RWPE1 (cell line): ENCODE measurements around the gene CALY.

ENCODE experiments used
- CTCF ChIA-PET: fragments of 350-600 bp; sonication (Branson Sonifier 250); formaldehyde crosslinking; extraction: SDS; loops from one replicate; lab custom pipeline; 2021; lab: Yijun Ruan, JAX
- POLR2A ChIA-PET: fragments of 400-600 bp; formaldehyde crosslinking; extraction: SDS; loops from one replicate; lab custom pipeline; 2020; ENCODE audit warnings: antibody characterized with exemption; ENCODE audit not compliant: low non-redundant PET; lab: Yijun Ruan, JAX
- DNase-seq: peaks from one replicate; pipeline ENCODE4 v3.0.0; 2012; ENCODE audit warnings: low spot score
- H3K27ac ChIP-seq: fragments of 450-650 bp; 2 replicates; pipeline ENCODE4 v1.5.1; 2017
- CTCF ChIP-seq: fragments of 450-650 bp; conservative IDR thresholded peaks from 2 replicates; pipeline ENCODE4 v1.5.1; 2017; ENCODE audit warnings: low read depth, mild to moderate bottlenecking

Gene CALY

GRCh38 chr10:133298466-133298865 is 38.2 kb downstream of the CALY start:
- DNase-seq = no peak
- ChIA-PET POLR2A (no interaction called here), CTCF (no interaction called here)
- TF ChIP-seq CTCF = no peak
- H3K27ac ChIP-seq = no peak overlapping the region

DNA sequence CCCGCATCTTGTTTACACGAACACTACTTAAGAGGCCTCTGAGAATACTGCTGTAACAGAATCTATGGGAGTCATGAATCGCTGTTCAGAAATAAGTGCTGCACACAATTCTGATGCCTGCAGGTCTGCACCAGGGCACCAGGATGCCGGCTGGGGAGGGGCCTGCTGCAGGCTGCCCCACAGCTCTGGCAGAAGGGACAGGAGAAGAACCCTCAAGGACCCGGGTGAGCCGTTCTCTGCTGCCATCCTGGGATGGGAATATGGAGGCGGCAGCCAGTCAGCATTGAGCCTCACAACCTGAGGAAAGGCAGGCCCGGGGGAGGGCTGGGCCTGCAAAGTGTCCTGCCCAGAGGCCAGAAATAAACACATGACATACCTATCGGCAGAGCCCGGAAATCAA is 39.2 kb downstream of the CALY start:
- ChIA-PET POLR2A (no interaction called here), CTCF (no interaction called here)
- H3K27ac ChIP-seq = no peak overlapping the region
- DNase-seq = no peak
- TF ChIP-seq CTCF = no peak

DNA sequence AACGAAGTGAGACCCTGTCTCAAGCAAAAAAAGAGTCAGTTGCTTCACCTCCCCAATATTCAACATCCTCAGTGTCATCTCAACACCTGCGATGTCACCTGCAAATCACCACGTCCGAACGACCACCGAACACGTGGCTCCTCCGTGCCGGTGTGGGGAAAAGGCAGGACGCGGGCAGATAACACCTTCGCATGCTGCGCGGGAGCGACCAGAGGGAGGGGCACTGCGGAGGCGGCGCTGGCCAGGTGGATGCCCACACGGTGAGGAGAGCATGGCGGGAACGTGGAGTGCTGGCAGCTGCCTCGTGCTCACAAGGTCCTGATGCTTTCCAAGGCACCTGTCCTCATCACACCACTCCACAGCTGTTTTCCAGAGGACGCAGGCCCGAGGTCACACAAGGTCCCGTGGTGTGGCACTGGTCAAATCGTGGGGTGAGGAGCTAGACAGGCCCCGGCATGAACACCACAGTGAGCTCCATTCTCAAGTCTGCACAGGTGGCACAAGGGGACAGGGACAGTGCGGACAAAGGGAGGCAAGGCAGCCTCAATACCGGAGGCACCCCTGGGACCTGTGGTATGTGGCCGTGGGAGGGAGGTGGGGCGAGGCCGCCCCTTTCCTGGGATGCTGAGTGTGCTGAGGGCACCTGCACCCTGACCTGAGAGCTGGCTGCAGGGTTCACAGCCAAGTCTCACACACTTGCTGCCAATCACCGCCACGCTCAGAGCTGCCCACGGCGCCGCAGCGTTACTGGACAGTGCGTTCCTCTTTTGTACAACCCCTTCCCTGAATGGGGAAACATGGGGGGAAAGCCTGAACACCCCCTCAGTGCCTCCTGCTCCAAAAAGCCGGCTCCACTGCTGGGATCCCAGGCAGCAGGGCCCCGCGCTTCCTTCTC is 41.0 kb downstream of the CALY start:
- DNase-seq = no peak
- TF ChIP-seq CTCF = no peak
- ChIA-PET POLR2A (interaction anchor here (0.5 to 0.6 kb wide), 2 partner anchors 12 to 20 kb away, joined by 3 read pairs; no protein-coding TSS in a partner anchor), CTCF (interaction anchor here (0.7 to 0.9 kb wide), 2 partner anchors 12 to 93 kb away, joined by 4 to 14 read pairs; no protein-coding TSS in a partner anchor)
- no peak overlapping the region; the same call in 1 of the 2 replicates for H3K27ac ChIP-seq

DNA sequence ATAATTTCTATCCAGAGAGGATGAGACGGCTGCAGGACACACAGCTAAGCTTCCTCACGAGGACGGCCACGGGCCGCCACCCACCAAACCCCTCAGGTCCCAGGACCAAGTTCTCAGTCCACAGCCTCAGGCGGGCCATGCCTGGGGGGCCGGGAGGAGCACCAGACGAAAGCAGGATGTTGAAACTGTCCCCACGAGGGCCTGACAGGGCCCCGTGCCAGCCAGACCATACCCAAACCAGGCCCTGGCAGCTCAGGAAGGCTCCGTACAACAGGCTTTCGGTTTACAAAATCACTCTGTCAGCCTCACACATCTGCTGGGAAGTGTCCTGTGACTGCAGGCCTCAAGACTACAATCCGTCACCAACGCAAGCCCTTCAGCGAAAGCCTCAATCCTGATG is 42.5 kb downstream of the CALY start:
- peak overlapping the region; percentile 77 for H3K27ac ChIP-seq
- POLR2A ChIA-PET = interaction anchor here (1.3 kb wide), 1 partner anchor 35 kb away, joined by 5 read pairs; no protein-coding TSS in a partner anchor
- CTCF ChIA-PET = interaction anchor here (0.8 to 1.4 kb wide), 2 partner anchors 14 to 35 kb away, joined by 4 read pairs; no protein-coding TSS in a partner anchor
- TF ChIP-seq CTCF = no peak
- DNase-seq = no peak

- DNase-seq = no peak
- ChIA-PET CTCF (interaction anchor here (0.8 to 1.4 kb wide), 2 partner anchors 14 to 36 kb away, joined by 4 read pairs; no protein-coding TSS in a partner anchor), POLR2A (interaction anchor here (1.3 kb wide), 1 partner anchor 35 kb away, joined by 5 read pairs; no protein-coding TSS in a partner anchor)
- no peak for TF ChIP-seq CTCF
- H3K27ac ChIP-seq = peak overlapping the region; percentile 77
These were observed 42.9 kb downstream of the CALY start for GRCh38 chr10:133293810-133294119.

GRCh38 chr10:133292919-133293809 is 43.5 kb downstream of the CALY start:
- peak; percentile 95 for DNase-seq
- no peak for TF ChIP-seq CTCF
- H3K27ac ChIP-seq = peak overlapping the region; percentile 77
- CTCF ChIA-PET = interaction anchor here (0.9 to 1.4 kb wide), 3 partner anchors 11 to 36 kb away, joined by 4 to 6 read pairs (median 4); no protein-coding TSS in a partner anchor
- POLR2A ChIA-PET = interaction anchor here (1.3 kb wide), 1 partner anchor 34 kb away, joined by 5 read pairs; no protein-coding TSS in a partner anchor
